Right lobe of liver (tissue), 6 donors: ENCODE data around the gene B3GALNT1. TPM values are rescaled to one million over a fixed set of nuclear protein-coding genes. Genes with fewer than 3 reads are reported as not detected.

Source experiments
- ATAC-seq, 4 donors: fragments of 200-7000 bp; cut with Tn5 transposase; one replicate each; pipeline ENCODE4 v1.9.1; 2020; ENCODE audit warnings: mild to moderate bottlenecking in 4 of 4, moderate library complexity in 4 of 4
- DNase-seq, 3 donors: peaks; one replicate each; pipeline ENCODE4 v3.0.0-alpha.2; 2020
- H3K27ac ChIP-seq, 3 donors: fragments of 200-600 bp; one replicate each; pipeline ENCODE4 v1.8.0; 2022
- H3K27me3 ChIP-seq, 2 donors: fragments of 200-600 bp; one replicate each; pipeline ENCODE4 v1.8.0; 2022
- H3K36me3 ChIP-seq, 4 donors: fragments of 200-600 bp; sonication (generic) in 1 of 4; one replicate each; pipeline versions ENCODE4 v1.5.1 to v1.8.0; 2017 to 2022; ENCODE audit warnings: control low read depth in 1 of 4
- H3K4me1 ChIP-seq, 4 donors: fragments of 200-600 bp; sonication (generic) in 1 of 4; one replicate each; pipeline versions ENCODE4 v1.5.1 to v1.8.0; 2017 to 2022; ENCODE audit warnings: control low read depth in 1 of 4
- H3K4me3 ChIP-seq, 3 donors: fragments of 200-600 bp; one replicate each; pipeline ENCODE4 v1.8.0; 2022
- H3K9me3 ChIP-seq, 4 donors: fragments of 200-600 bp; sonication (generic) in 1 of 4; one replicate each; pipeline versions ENCODE4 v1.5.1 to v1.8.0; 2017 to 2022; ENCODE audit warnings: control low read depth in 1 of 4
- POLR2A ChIP-seq: fragments of 450-650 bp; IDR thresholded peaks from one replicate; pipeline ENCODE4 v1.6.1; 2017; ENCODE audit warnings: antibody characterized with exemption, mild to moderate bottlenecking
- WGBS: methylation state at CpG from one replicate; pipeline ENCODE4 v1.1.6; 2018; ENCODE audit warnings: low coverage, low lambda C conversion rate; ENCODE audit not compliant: insufficient coverage; ENCODE audit errors: missing lambda C conversion rate; 5-methylcytosine and 5-hydroxymethylcytosine counted together
- intact Hi-C, 2 donors: fragments of 100-400 bp; cut with DNase I; formaldehyde crosslinking; loops; one replicate each; pipeline versions ENCODE4 v1.11.2 to v1.14.1; 2022
- total RNA-seq, 6 experiments: library from RNA; depleted of rRNA in 2 of 6; stranded (reverse); fragments of >200 nt in 2 of 6; fragmentation: NEBNext Ultra II Directional in 3 of 6; extraction: Animal tissue kit (Norgen Biotek cat#: 25700) in 3 of 6; gene quantifications; one replicate each; pipeline versions ENCODE4 v1.1.0 to v1.2.4, GENCODE V29; 2016 to 2023
- TF ChIP-seq, protein P1 (sequence below), 4 donors: fragments of 200-600 bp in 3 of 4; fragments of 450-650 bp in 1 of 4; IDR thresholded peaks; one replicate each; pipeline versions ENCODE4 v1.5.1 to v1.8.0; 2016 to 2022; ENCODE audit warnings: antibody characterized with exemption in 4 of 4, mild to moderate bottlenecking in 2 of 4
- donor health status: DM: no; HTN: yes; CAD: no.
- donor health status: DM: no; HTN: no; CAD: no.
- donor health status: DM: no; HTN: no; CAD: no.
- donor health status: DM: no; HTN: yes; CAD: no.
- donor health status: DM: no; HTN: yes; CAD: no.

B3GALNT1 gene
- total RNA-seq, 6 experiments from 2014 or later, result 0.24 to 1.5 (median 0.70) TPM

GRCh38 chr3:161072211-161072621, 32.9 kb downstream of the B3GALNT1 start:
- no peak for TF ChIP-seq POLR2A
- TF ChIP-seq, protein P1, sequence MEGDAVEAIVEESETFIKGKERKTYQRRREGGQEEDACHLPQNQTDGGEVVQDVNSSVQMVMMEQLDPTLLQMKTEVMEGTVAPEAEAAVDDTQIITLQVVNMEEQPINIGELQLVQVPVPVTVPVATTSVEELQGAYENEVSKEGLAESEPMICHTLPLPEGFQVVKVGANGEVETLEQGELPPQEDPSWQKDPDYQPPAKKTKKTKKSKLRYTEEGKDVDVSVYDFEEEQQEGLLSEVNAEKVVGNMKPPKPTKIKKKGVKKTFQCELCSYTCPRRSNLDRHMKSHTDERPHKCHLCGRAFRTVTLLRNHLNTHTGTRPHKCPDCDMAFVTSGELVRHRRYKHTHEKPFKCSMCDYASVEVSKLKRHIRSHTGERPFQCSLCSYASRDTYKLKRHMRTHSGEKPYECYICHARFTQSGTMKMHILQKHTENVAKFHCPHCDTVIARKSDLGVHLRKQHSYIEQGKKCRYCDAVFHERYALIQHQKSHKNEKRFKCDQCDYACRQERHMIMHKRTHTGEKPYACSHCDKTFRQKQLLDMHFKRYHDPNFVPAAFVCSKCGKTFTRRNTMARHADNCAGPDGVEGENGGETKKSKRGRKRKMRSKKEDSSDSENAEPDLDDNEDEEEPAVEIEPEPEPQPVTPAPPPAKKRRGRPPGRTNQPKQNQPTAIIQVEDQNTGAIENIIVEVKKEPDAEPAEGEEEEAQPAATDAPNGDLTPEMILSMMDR (IDR thresholded peaks at IDR 0.05), result no peak
- no peak overlapping the region for H3K27ac ChIP-seq
- no peaks in the 10 kb centered on the region for H3K4me1 ChIP-seq
- DNase-seq, result no peak
- H3K36me3 ChIP-seq, result no peaks in the 10 kb centered on the region
- WGBS, result 35% methylated on average over 1 of the region's 1 CpG
- no peak overlapping the region for H3K4me3 ChIP-seq
- no peak for ATAC-seq
- no peaks in the 10 kb centered on the region for H3K27me3 ChIP-seq
- no peaks in the 10 kb centered on the region for H3K9me3 ChIP-seq
- intact Hi-C loops, result no loop called here

GRCh38 chr3:161070980-161071663, 34.0 kb downstream of the B3GALNT1 start:
- 79% methylated on average over 6 of the region's 6 CpGs for WGBS
- TF ChIP-seq, protein P1 (IDR thresholded peaks at IDR 0.05), result no peak
- TF ChIP-seq POLR2A, result no peak
- no peak overlapping the region for H3K27ac ChIP-seq

DNA sequence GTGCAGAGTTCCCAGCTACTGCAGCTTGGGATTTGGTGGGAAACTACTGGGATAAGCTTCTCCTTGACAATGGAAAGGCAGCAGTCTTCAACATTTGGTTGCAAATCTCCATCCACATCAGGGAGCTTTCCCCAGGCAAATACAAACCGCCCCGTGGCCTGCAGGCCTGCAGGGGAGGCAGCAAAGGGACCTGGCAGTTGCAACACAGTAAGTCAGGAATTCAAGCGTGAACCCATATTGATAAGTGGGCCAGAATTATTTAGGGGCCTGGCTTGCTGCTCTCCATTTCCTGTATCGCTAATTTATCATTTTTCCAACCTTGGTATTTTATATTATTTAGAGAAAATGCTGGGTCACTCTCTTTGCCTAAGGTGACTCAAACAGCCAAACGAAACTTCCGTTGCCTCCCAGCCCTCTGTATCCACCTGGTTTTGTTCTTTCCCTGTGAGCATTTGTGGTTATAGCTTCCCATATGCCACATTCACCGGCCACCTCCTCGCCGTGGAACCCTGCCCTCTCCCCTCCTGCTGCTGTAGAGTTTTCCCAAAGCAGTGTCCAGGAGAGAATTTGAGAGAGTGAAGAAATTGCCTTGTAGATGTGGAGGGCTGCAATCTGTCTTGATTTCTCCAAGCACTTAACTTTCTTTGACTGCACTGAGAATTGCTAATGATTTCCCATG, 34.8 kb downstream of the B3GALNT1 start:
- Histone ChIP-seq H3K36me3 (no peaks in the 10 kb centered on the region), H3K9me3 (no peaks in the 10 kb centered on the region), H3K27me3 (no peaks in the 10 kb centered on the region), H3K27ac (no peak overlapping the region), H3K4me3 (no peak overlapping the region), H3K4me1 (no peaks in the 10 kb centered on the region)
- DNase-seq, result no peak
- no peak for ATAC-seq
- 63% methylated on average over 7 of the region's 9 CpGs for WGBS
- intact Hi-C loops, result no loop called here
- TF ChIP-seq, protein P1 (IDR thresholded peaks at IDR 0.05), result no peak
- no peak for TF ChIP-seq POLR2A

More at GRCh38 chr3:161070980-161071663, 34.0 kb downstream of the B3GALNT1 start:
- no peak for DNase-seq
- no peak for ATAC-seq
- Histone ChIP-seq H3K36me3 (no peaks in the 10 kb centered on the region), H3K27me3 (no peaks in the 10 kb centered on the region), H3K4me3 (no peak overlapping the region), H3K4me1 (no peaks in the 10 kb centered on the region), H3K9me3 (no peaks in the 10 kb centered on the region)
- intact Hi-C loops, result no loop called here

- ATAC-seq (peak; percentile 32 to 89 (median 60)), DNase-seq (no peak)
- Histone ChIP-seq H3K4me1 (no peaks in the 10 kb centered on the region), H3K36me3 (no peaks in the 10 kb centered on the region), H3K4me3 (no peak overlapping the region), H3K27me3 (no peaks in the 10 kb centered on the region), H3K27ac (no peak overlapping the region), H3K9me3 (no peaks in the 10 kb centered on the region)
- TF ChIP-seq POLR2A, result no peak
- TF ChIP-seq, protein P1 (IDR thresholded peaks at IDR 0.05), result no peak
- intact Hi-C loops, result no loop called here
- WGBS, result 73% methylated on average over 4 of the region's 5 CpGs
These were observed 35.5 kb downstream of the B3GALNT1 start for GRCh38 chr3:161069511-161070251.
